ENCODE measurements around the gene SCN2B. TPM values are rescaled to one million over a fixed set of nuclear protein-coding genes. Genes with fewer than 3 reads are reported as not detected.

The SCN2B gene
- total and polyA plus RNA-seq, 2 donors (not counting 1 experiment from before 2014, with no cell fraction given), result 0.11 to 7.3 TPM

GRCh38 chr11:118128721-118129470, 47.5 kb downstream of the SCN2B start:
- H3K4me1 ChIP-seq (ENCODE audit: control insufficient read depth, extremely low read depth, insufficient read depth, low read length), result no peaks in the 10 kb centered on the region
- H3K4me3 ChIP-seq (replicated peaks in 1 of 4; ENCODE audit: control extremely low read depth in 1 of 4, insufficient read depth in 1 of 4, low read depth in 3 of 4, low read length in 4 of 4), result no peak overlapping the region
- TF ChIP-seq CTCF (conservative IDR thresholded peaks at IDR 0.05 in 1 of 2, IDR thresholded peaks at IDR 0.05 in 1 of 2; ENCODE audit: low read depth in 1 of 2, low read length in 2 of 2), result no peak
- H3K27me3 ChIP-seq (ENCODE audit: control insufficient read depth, insufficient read depth, low read length), result no peaks in the 10 kb centered on the region
- no peaks in the 10 kb centered on the region for H3K79me2 ChIP-seq (ENCODE audit: control insufficient read depth, insufficient read depth, low read length)
- no peaks in the 10 kb centered on the region for H4K20me1 ChIP-seq (ENCODE audit: control insufficient read depth, extremely low read depth, insufficient read depth, low read length)
- no peak for DNase-seq (ENCODE audit: low read depth in 2 of 2)
- H3K4me2 ChIP-seq (ENCODE audit: extremely low read depth, insufficient read depth, low read length), result no peak overlapping the region
- H3K36me3 ChIP-seq (ENCODE audit: control insufficient read depth, insufficient read depth, low read length), result no peaks in the 10 kb centered on the region
- H3K27ac ChIP-seq (ENCODE audit: insufficient read depth, low read length), result no peak overlapping the region
- no peak overlapping the region for H3K9ac ChIP-seq (ENCODE audit: insufficient read depth, low read length)
- H2AFZ ChIP-seq (ENCODE audit: low read length), result no peak overlapping the region
- H3K9me3 ChIP-seq (ENCODE audit: control insufficient read depth, insufficient read depth, low read depth, low read length), result no peaks in the 10 kb centered on the region

DNA sequence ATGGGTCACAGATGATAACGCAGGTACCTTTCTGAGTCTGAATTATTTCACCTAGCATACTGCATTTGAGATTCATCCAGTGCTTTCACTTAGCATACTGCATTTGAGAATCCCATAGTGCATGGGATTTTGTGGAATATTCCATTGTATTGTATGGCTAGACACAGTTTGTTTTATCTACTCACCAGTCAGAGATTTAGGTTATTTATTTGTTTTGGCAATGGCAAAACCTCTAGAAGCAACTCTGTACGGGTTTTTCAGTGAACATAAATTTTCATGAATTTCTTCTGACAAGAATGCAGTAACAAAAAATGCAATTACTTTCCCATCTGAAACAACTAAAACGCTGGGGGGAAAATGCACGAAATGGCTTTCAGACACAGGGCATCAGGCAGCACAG, 48.1 kb downstream of the SCN2B start:
- Histone ChIP-seq H3K36me3 (ENCODE audit: control insufficient read depth, insufficient read depth, low read length) (no peaks in the 10 kb centered on the region), H3K79me2 (ENCODE audit: control insufficient read depth, insufficient read depth, low read length) (no peaks in the 10 kb centered on the region), H3K4me2 (ENCODE audit: extremely low read depth, insufficient read depth, low read length) (no peak overlapping the region), H3K27me3 (ENCODE audit: control insufficient read depth, insufficient read depth, low read length) (no peaks in the 10 kb centered on the region), H4K20me1 (ENCODE audit: control insufficient read depth, extremely low read depth, insufficient read depth, low read length) (no peaks in the 10 kb centered on the region), H3K4me3 (replicated peaks in 1 of 4; ENCODE audit: control extremely low read depth in 1 of 4, insufficient read depth in 1 of 4, low read depth in 3 of 4, low read length in 4 of 4) (no peak overlapping the region), H3K9me3 (ENCODE audit: control insufficient read depth, insufficient read depth, low read depth, low read length) (no peaks in the 10 kb centered on the region), H3K9ac (ENCODE audit: insufficient read depth, low read length) (no peak overlapping the region), H3K4me1 (ENCODE audit: control insufficient read depth, extremely low read depth, insufficient read depth, low read length) (no peaks in the 10 kb centered on the region), H3K27ac (ENCODE audit: insufficient read depth, low read length) (no peak overlapping the region), H2AFZ (ENCODE audit: low read length) (no peak overlapping the region)
- TF ChIP-seq EZH2 (IDR thresholded peaks at IDR 0.05; ENCODE audit: low read length, missing control alignments) (no peak), CTCF (conservative IDR thresholded peaks at IDR 0.05 in 1 of 2, IDR thresholded peaks at IDR 0.05 in 1 of 2; ENCODE audit: low read depth in 1 of 2, low read length in 2 of 2) (no peak)
- DNase-seq (ENCODE audit: low read depth in 2 of 2), result no peak

DNA sequence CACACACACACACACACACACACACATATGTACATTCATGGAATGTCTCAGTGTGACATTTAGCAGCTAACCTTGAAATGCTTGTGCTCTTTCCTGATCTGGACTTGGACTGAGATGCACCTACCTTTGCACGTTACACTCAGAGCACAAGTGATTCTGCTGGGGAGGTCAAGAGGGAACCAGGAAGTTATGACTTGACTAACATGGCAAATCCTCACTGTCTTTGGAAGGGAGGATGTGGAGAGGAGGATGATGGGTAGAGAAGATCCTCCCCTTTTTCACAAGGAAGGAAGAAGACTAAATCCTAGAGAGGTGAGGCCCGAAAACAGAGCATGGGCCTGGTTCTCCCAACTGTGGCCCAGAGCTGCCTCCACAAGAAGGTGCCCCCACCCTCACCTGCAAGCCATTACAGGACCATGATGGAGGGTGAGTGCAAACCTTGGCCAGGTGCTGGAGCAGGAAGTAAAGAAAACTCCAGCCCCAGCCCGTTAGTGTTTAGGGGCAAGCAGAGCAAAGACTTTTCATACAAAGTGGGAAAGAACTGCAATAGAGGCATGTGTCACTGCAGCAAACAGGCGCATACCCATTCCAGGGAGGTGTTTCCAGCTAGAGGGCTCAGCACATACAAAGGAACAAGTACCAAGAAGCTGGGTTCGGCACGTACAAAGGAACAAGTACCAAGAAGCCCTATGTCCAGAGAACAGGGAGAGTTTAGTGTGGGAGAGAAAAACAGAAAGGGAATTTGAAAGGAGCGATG, 50.2 kb downstream of the SCN2B start:
- peak in 1 of 2 donors; percentile 6 for DNase-seq (ENCODE audit: low read depth in 2 of 2)
- H3K4me1 ChIP-seq (ENCODE audit: control insufficient read depth, extremely low read depth, insufficient read depth, low read length), result no peaks in the 10 kb centered on the region
- H3K4me2 ChIP-seq (ENCODE audit: extremely low read depth, insufficient read depth, low read length), result no peak overlapping the region
- H3K27me3 ChIP-seq (ENCODE audit: control insufficient read depth, insufficient read depth, low read length), result no peaks in the 10 kb centered on the region
- H3K79me2 ChIP-seq (ENCODE audit: control insufficient read depth, insufficient read depth, low read length), result no peaks in the 10 kb centered on the region
- H2AFZ ChIP-seq (ENCODE audit: low read length), result no peak overlapping the region
- H3K9me3 ChIP-seq (ENCODE audit: control insufficient read depth, insufficient read depth, low read depth, low read length), result no peaks in the 10 kb centered on the region
- no peak overlapping the region for H3K27ac ChIP-seq (ENCODE audit: insufficient read depth, low read length)
- H3K9ac ChIP-seq (ENCODE audit: insufficient read depth, low read length), result no peak overlapping the region
- no peaks in the 10 kb centered on the region for H4K20me1 ChIP-seq (ENCODE audit: control insufficient read depth, extremely low read depth, insufficient read depth, low read length)
- TF ChIP-seq EZH2 (IDR thresholded peaks at IDR 0.05; ENCODE audit: low read length, missing control alignments), result no peak
- TF ChIP-seq CTCF (conservative IDR thresholded peaks at IDR 0.05 in 1 of 2, IDR thresholded peaks at IDR 0.05 in 1 of 2; ENCODE audit: low read depth in 1 of 2, low read length in 2 of 2), result no peak
- no peak overlapping the region for H3K4me3 ChIP-seq (replicated peaks in 1 of 4; ENCODE audit: control extremely low read depth in 1 of 4, insufficient read depth in 1 of 4, low read depth in 3 of 4, low read length in 4 of 4)
- H3K36me3 ChIP-seq (ENCODE audit: control insufficient read depth, insufficient read depth, low read length), result no peaks in the 10 kb centered on the region

All from fibroblast of lung (primary cell).